K562 (cell line): ENCODE data around the gene FKRP. TPM values are rescaled to one million over a fixed set of nuclear protein-coding genes. Genes with fewer than 3 reads are reported as not detected.

Source experiments
- ATAC-seq: fragments of 200-7000 bp; cut with Tn5 transposase; 3 replicates; pipeline ENCODE4 v1.9.1; 2020; ENCODE audit warnings: moderate library complexity
- BruUV-seq: library from RNA; stranded (reverse); fragments of 400-500 nt; replicated peaks from 2 replicates; lab custom pipeline; 2021; lab: Mats Ljungman, UMichigan
- CTCF ChIA-PET: fragments of 300-600 bp; formaldehyde crosslinking; extraction: SDS; loops from one replicate; lab custom pipeline; 2021; ENCODE audit warnings: low intra/inter-chr PET ratio; lab: Yijun Ruan, JAX
- POLR2A ChIA-PET: fragments of 300-600, 350-650 bp; sonication (Branson Sonifier 250); formaldehyde crosslinking; extraction: SDS; loops from one replicate; lab custom pipeline; 2021; ENCODE audit warnings: antibody characterized with exemption, inconsistent platforms; lab: Yijun Ruan, JAX
- DNase-seq, 4 experiments: peaks; one replicate each; pipeline versions ENCODE4 v3.0.0 to v3.0.0-alpha.2; 2011 to 2018; ENCODE audit warnings: low spot score in 3 of 4, mixed read lengths in 3 of 4; ENCODE audit errors: extremely low read depth in 1 of 4
- FAIRE-seq: peaks from 2 replicates; lab custom pipeline; 2011; peaks lifted over from hg19 to GRCh38; lab: Jason Lieb, UNC
- H2AFZ ChIP-seq: 2 replicates; pipeline ENCODE4 v1.6.0; 2011; ENCODE audit warnings: low read depth, low read length, control low read depth, inconsistent platforms
- H3K27ac ChIP-seq: fragments of 200-600 bp; 3 replicates; pipeline ENCODE4 v1.8.0; 2011; ENCODE audit warnings: low read depth, mild to moderate bottlenecking, control low read depth, inconsistent platforms, low read length, moderate library complexity, mixed read lengths; ENCODE audit errors: extremely low read depth
- H3K27me3 ChIP-seq, 2 experiments: fragments of 300-600 bp in 1 of 2; 2 replicates in 1 of 2; 3 replicates in 1 of 2; pipeline versions ENCODE4 v1.6.0 to v1.8.0; 2011; ENCODE audit warnings: inconsistent platforms in 2 of 2, low read length in 2 of 2, mild to moderate bottlenecking in 1 of 2, mixed read lengths in 1 of 2, moderate library complexity in 1 of 2; ENCODE audit not compliant: control insufficient read depth in 2 of 2, insufficient read depth in 2 of 2
- H3K36me3 ChIP-seq: fragments of 300-600 bp; 3 replicates; pipeline ENCODE4 v1.8.0; 2011; ENCODE audit warnings: mild to moderate bottlenecking, low read length, inconsistent platforms; ENCODE audit not compliant: control insufficient read depth, insufficient read depth
- H3K4me1 ChIP-seq, 2 experiments: fragments of 200-600 bp in 1 of 2; replicated peaks in 1 of 2; 2 replicates in 1 of 2; 3 replicates in 1 of 2; pipeline versions ENCODE4 v1.5.1 to v1.8.0; 2011; ENCODE audit warnings: inconsistent platforms in 2 of 2, low read length in 2 of 2, mild to moderate bottlenecking in 1 of 2, mixed read lengths in 1 of 2, moderate library complexity in 1 of 2; ENCODE audit not compliant: control insufficient read depth in 2 of 2, insufficient read depth in 2 of 2
- H3K4me2 ChIP-seq: 2 replicates; pipeline ENCODE4 v1.6.1; 2011; ENCODE audit warnings: low read length, control low read depth, inconsistent platforms, mixed read lengths; ENCODE audit not compliant: insufficient read depth
- H3K4me3 ChIP-seq: fragments of 200-600 bp; sonication (generic), shearing (Covaris generic); 2 replicates; pipeline ENCODE4 v1.5.1; 2016; ENCODE audit warnings: control low read depth, inconsistent platforms
- H3K79me2 ChIP-seq: fragments of 200-600 bp; 3 replicates; pipeline ENCODE4 v1.8.0; 2011; ENCODE audit warnings: low read length, inconsistent platforms; ENCODE audit not compliant: control insufficient read depth, insufficient read depth
- H3K9ac ChIP-seq, 2 experiments: 2 replicates each; pipeline versions ENCODE4 v1.6.0 to v1.6.1; 2011; ENCODE audit warnings: low read depth in 2 of 2, low read length in 2 of 2, control low read depth in 1 of 2, inconsistent platforms in 1 of 2, mild to moderate bottlenecking in 1 of 2, mixed read lengths in 1 of 2; ENCODE audit not compliant: insufficient read depth in 1 of 2
- H3K9me1 ChIP-seq: one replicate; pipeline ENCODE4 v1.6.0; 2011; ENCODE audit warnings: inconsistent platforms, mild to moderate bottlenecking, low read length, moderate library complexity; ENCODE audit not compliant: control insufficient read depth, insufficient read depth
- H3K9me3 ChIP-seq: replicated peaks from 2 replicates; pipeline ENCODE4 v1.5.1; 2011; ENCODE audit warnings: low read depth, low read length, inconsistent platforms; ENCODE audit not compliant: control insufficient read depth, insufficient read depth
- H4K20me1 ChIP-seq: replicated peaks from 2 replicates; pipeline ENCODE4 v1.6.1; 2011; ENCODE audit warnings: low read length, inconsistent platforms, mixed read lengths; ENCODE audit not compliant: control insufficient read depth, insufficient read depth
- ATF7 ChIP-seq: fragments of 450-650 bp; IDR thresholded peaks from 2 replicates; pipeline ENCODE4 v1.7.1; 2014; ENCODE audit warnings: mild to moderate bottlenecking, moderate library complexity
- DNMT1 ChIP-seq: fragments of 450-650 bp; IDR thresholded peaks from 2 replicates; pipeline ENCODE4 v1.6.1; 2016; ENCODE audit warnings: antibody characterized with exemption, mild to moderate bottlenecking
- ETS1 ChIP-seq: conservative IDR thresholded peaks from 2 replicates; pipeline ENCODE4 v1.6.1; 2011; ENCODE audit warnings: low read depth, mild to moderate bottlenecking, low read length; ENCODE audit not compliant: control insufficient read depth
- HMG20B ChIP-seq: fragments of 250-450 bp; sonication (Bioruptor Pico); IDR thresholded peaks from 2 replicates; pipeline ENCODE4 v1.5.0; 2021; ENCODE audit warnings: mild to moderate bottlenecking
- HMGN3 ChIP-seq: IDR thresholded peaks from 2 replicates; pipeline ENCODE4 v1.6.1; 2011; ENCODE audit warnings: borderline replicate concordance, low read depth, mild to moderate bottlenecking, mixed read lengths, low read length; ENCODE audit not compliant: insufficient read length; ENCODE audit errors: extremely low read depth
- NCOA4 ChIP-seq: fragments of 450-650 bp; IDR thresholded peaks from 2 replicates; pipeline ENCODE4 v1.6.1; 2018; ENCODE audit warnings: mild to moderate bottlenecking; ENCODE audit not compliant: partially characterized antibody
- OTX1 ChIP-seq: fragments of 450-650 bp; formaldehyde crosslinking; IDR thresholded peaks from 2 replicates; pipeline ENCODE4 v1.4.0; 2022; ENCODE audit warnings: mild to moderate bottlenecking
- PHF8 ChIP-seq: fragments of 200-600 bp; sonication (generic); IDR thresholded peaks from 2 replicates; pipeline ENCODE4 v1.6.1; 2012; ENCODE audit warnings: mixed run types, mild to moderate bottlenecking, inconsistent platforms, low read length, moderate library complexity, borderline replicate concordance
- PREB ChIP-seq: sonication (generic); formaldehyde crosslinking; IDR thresholded peaks from 2 replicates; pipeline ENCODE4 v1.8.1; 2023; ENCODE audit warnings: mild to moderate bottlenecking, missing genetic modification reagents
- SMARCB1 ChIP-seq: IDR thresholded peaks from 2 replicates; pipeline ENCODE4 v1.6.1; 2011; ENCODE audit warnings: improper control_type of control experiment, low read depth; ENCODE audit not compliant: insufficient read length
- SREBF2 ChIP-seq: sonication (generic); formaldehyde crosslinking; IDR thresholded peaks from 2 replicates; pipeline ENCODE4 v1.4.0; 2020; ENCODE audit warnings: mild to moderate bottlenecking, missing genetic modification reagents
- SRSF7 ChIP-seq: fragments of 200-400 bp; formaldehyde crosslinking; optimal IDR thresholded peaks from 2 replicates; pipeline ENCODE3; 2017; ENCODE audit warnings: mild to moderate bottlenecking, low read depth, low read length
- ZFX ChIP-seq: sonication (generic); formaldehyde crosslinking; IDR thresholded peaks from 2 replicates; pipeline ENCODE4 v1.8.0; 2022; ENCODE audit warnings: mild to moderate bottlenecking, missing genetic modification reagents, moderate library complexity
- ZNF512 ChIP-seq: IDR thresholded peaks from 2 replicates; pipeline ENCODE4 v1.6.1; 2016; ENCODE audit warnings: missing genetic modification characterization, missing compliant biosample characterization
- ZNF717 ChIP-seq: fragments of 250-450 bp; sonication (Bioruptor Pico); IDR thresholded peaks from 2 replicates; pipeline ENCODE4 v1.5.0; 2021
- WGBS: fragments of 100-300 bp; shearing (Covaris generic); methylation state at CpG from one replicate; pipeline ENCODE4 v1.1.6; 2016; ENCODE audit warnings: low coverage, mixed read lengths; ENCODE audit not compliant: insufficient coverage; ENCODE audit errors: missing lambda C conversion rate; 5-methylcytosine and 5-hydroxymethylcytosine counted together
- in situ Hi-C: fragments of 300-500 bp; cut with MboI; formaldehyde crosslinking; loops from 4 replicates; pipeline ENCODE4 v1.15.0; 2018; ENCODE audit warnings: inconsistent platforms, mixed read lengths
- intact Hi-C: fragments of 100-400 bp; cut with micrococcal nuclease; formaldehyde crosslinking; loops from 2 replicates; pipeline ENCODE4 v1.14.2; 2022
- polyA plus RNA-seq, 8 experiments: library from polyadenylated mRNA; depleted of rRNA in 4 of 8; stranded (reverse) in 5 of 8; unstranded in 3 of 8; fragments of >200 nt; fragmentation: Nextera tagmentation in 2 of 8; fragmentation: Illumina TruSeq in 1 of 8; extraction: Ambion mirVana in 2 of 8; extraction: Trizol in 1 of 8; gene quantifications; 2 replicates each; pipeline versions ENCODE4 v1.2.1 to v1.2.3, GENCODE V29; 2011 to 2014; ENCODE audit warnings: inconsistent platforms in 1 of 8, missing spikeins in 1 of 8
- total RNA-seq, 7 experiments: library from RNA; depleted of rRNA in 6 of 7; stranded (reverse); fragments of >200 nt in 6 of 7; fragmentation: Illumina TruSeq in 2 of 7; extraction: Trizol in 2 of 7; gene quantifications; 2 replicates each; pipeline versions ENCODE4 v1.2.1 to v1.2.3, GENCODE V29; 2011 to 2021; ENCODE audit warnings: low replicate concordance in 1 of 7
- TF ChIP-seq, protein P1 (sequence below): sonication (generic); formaldehyde crosslinking; IDR thresholded peaks from 2 replicates; pipeline ENCODE4 v1.8.0; 2022; ENCODE audit warnings: mild to moderate bottlenecking, low read depth, missing genetic modification reagents

The FKRP gene
- total and polyA plus RNA-seq, 9 of the 15 experiments (the other 6 are each of a cell fraction or from before 2014, with no cell fraction given), result 0.68 to 16.1 (median 6.5) TPM

GRCh38 chr19:46787331-46788261 lies 41.7 kb downstream of the FKRP start:
- intact Hi-C loops (loop anchor here (5.0 kb wide), 1 partner anchor 40 kb away; no protein-coding TSS in a partner anchor), in situ Hi-C loops (no loop called here)
- Histone ChIP-seq H2AFZ (no peak overlapping the region), H3K27me3 (no peaks in the 10 kb centered on the region), H3K4me3 (peak overlapping the region; percentile 91), H4K20me1 (peaks cover 43% of the 10 kb centered on the region), H3K9me3 (no peaks in the 10 kb centered on the region), H3K9me1 (peaks cover 5% of the 10 kb centered on the region), H3K79me2 (peaks cover 61% of the 10 kb centered on the region), H3K27ac (peak overlapping the region; percentile 95), H3K36me3 (peaks cover 41% of the 10 kb centered on the region), H3K9ac (peak overlapping the region; percentile 99), H3K4me2 (peak overlapping the region; percentile 92), H3K4me1 (peaks cover 32 to 49% of the 10 kb centered on the region in 2 experiments)
- ChIA-PET POLR2A (interaction anchor here (0.6 to 5.9 kb wide), 36 partner anchors 9 to 1786 kb away, joined by 3 to 89 read pairs (median 4); partner anchors contain the start of genes DACT3 and ZC3H4), CTCF (no interaction called here)
- WGBS, result 0% methylated on average over 64 of the region's 80 CpGs
- TSS peak; percentile 64 for BruUV-seq
- peak in 3 of 4 experiments; percentile 51 to 67 (median 52) for DNase-seq
- peak; percentile 1; the same call in 1 of the 3 replicates for ATAC-seq
- FAIRE-seq, result no peak
- TF ChIP-seq HMGN3, result no peak
- no peak for TF ChIP-seq ZNF717 (CRISPR knock-in tag)
- TF ChIP-seq SRSF7, result no peak
- TF ChIP-seq ZFX (CRISPR knock-in tag), result peak; percentile 64; the same call in 1 of the 2 replicates
- TF ChIP-seq SMARCB1, result no peak
- no peak for TF ChIP-seq PREB
- no peak for TF ChIP-seq NCOA4
- no peak for TF ChIP-seq DNMT1
- no peak for TF ChIP-seq ZNF512 (tag)
- no peak for TF ChIP-seq PHF8
- TF ChIP-seq SREBF2 (CRISPR knock-in tag), result no peak
- peak; percentile 64; the same call in 1 of the 2 replicates for TF ChIP-seq ETS1
- TF ChIP-seq, protein P1, sequence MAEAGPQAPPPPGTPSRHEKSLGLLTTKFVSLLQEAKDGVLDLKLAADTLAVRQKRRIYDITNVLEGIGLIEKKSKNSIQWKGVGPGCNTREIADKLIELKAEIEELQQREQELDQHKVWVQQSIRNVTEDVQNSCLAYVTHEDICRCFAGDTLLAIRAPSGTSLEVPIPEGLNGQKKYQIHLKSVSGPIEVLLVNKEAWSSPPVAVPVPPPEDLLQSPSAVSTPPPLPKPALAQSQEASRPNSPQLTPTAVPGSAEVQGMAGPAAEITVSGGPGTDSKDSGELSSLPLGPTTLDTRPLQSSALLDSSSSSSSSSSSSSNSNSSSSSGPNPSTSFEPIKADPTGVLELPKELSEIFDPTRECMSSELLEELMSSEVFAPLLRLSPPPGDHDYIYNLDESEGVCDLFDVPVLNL (CRISPR knock-in tag), result no peak
- TF ChIP-seq HMG20B (CRISPR knock-in tag), result no peak
- TF ChIP-seq OTX1 (CRISPR knock-in tag), result no peak
- TF ChIP-seq ATF7, result no peak
